NOMO-1 treated with dmso at 0.1 percent for 144 hours (cell line): ENCODE results near the gene TSPYL4.

Source experiments
- DNase-seq: peaks from one replicate; lab custom pipeline; 2025; ENCODE audit not compliant: unreplicated experiment; lab: John Stamatoyannopoulos, UW

The TSPYL4 gene

DNA sequence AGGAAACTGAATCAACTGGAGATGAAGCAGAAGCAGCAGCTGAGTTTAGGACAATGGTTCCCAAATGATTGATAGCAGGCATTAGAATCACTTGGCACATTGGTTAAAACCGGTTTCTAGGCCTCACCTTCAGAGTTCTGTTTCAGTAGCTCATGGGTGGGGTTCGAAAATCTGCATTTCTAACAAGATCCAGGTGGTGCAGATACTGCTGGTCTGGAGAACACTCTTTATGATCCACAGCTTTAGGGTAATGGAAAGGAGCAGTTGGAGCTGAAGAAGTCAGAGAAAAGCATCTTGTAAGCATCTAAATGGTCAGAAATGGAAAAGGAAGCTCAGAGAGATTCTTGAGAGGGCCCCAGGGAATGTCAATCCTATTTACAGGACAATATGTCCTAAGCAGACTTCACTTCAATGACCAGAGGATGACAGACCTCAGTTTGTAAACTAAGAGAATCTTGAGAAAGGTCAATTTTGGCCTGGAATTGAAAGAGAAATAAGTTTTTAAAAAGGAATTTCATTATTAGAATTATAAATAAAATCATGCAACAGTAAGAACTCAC is 17.4 kb upstream of the TSPYL4 start:
- no peak for DNase-seq

DNA sequence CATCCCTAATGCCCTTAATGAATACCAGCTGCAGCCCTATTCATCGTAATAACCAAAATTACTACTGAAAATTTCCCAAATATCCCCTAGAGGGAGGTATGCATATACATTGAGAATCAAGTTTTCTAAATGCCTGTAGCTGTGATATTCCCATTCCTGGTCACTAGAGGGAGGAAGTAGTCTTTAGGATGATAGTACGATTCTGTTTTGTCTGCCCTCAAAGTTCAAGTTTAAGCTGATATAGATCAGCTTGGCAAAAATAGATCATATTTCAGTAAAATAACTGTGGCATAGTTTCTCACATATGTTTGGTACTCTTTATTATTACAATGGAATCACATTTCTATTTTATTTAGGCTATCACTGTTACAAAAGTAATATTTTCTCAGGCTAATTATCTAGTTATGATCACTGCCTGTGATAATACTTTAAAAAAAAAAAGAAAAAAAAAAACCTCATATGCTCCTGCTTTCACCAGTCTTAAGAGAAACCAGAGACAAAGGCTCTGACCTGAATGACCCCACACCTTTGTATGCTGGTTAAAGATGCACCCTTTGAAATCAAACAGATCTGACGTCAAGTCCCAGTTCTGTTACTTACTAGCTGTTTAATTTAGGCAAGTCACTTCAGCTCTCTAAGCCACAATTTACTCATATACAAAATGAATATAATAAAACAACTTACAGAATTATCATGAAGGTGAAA is 14.9 kb upstream of the TSPYL4 start:
- peak; percentile 53 for DNase-seq

DNA sequence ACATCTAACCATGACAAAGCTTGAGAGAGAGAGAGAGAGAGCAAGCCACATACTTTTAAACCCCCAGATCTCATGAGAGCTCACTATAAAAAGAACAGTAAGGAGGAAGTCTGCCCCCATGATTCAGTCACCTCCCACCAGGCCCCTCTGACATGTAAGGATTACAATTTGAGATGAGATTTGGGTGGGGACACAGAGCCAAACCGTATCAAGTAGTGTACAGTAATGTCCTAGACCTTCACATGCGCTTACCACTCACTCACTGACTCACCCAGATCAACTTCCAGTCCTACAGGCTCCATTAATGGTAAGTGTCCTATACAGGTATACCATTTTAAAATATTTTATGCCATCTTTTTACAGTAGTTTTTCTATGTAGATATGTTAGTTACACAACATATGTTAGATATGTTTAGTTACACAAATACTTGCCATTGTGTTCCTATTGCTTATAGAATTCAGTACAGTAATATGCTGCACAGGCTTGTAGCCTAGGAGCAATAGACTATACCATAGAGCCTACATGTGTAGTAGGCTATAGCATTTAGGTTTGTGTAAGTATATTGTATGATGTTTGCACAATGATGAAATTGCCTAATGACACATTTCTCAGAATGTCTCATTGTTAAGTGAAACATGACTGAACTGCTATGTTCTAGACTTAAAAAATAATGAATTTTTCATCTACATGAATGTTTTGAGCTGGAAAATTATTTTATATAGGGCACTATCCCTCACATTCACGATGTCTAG is 14.1 kb upstream of the TSPYL4 start:
- DNase-seq: no peak

DNA sequence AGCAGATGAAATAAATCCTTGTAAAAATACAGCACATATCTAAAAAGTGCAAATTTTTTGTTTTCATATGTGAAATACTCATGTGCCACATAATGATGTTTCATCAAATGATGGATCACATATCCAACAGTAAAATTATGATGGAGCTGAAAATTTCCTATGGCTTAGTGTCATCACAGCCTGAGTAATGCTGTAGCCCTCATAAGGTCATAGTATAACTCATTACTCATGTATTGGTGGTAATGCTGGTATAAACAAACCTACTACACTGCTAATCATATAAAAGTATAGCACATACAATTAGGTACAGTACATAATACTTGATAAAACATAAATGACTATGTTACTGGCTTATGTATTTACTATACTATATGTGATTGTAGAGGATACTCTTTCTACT is 12.9 kb upstream of the TSPYL4 start:
- DNase-seq: no peak

DNA sequence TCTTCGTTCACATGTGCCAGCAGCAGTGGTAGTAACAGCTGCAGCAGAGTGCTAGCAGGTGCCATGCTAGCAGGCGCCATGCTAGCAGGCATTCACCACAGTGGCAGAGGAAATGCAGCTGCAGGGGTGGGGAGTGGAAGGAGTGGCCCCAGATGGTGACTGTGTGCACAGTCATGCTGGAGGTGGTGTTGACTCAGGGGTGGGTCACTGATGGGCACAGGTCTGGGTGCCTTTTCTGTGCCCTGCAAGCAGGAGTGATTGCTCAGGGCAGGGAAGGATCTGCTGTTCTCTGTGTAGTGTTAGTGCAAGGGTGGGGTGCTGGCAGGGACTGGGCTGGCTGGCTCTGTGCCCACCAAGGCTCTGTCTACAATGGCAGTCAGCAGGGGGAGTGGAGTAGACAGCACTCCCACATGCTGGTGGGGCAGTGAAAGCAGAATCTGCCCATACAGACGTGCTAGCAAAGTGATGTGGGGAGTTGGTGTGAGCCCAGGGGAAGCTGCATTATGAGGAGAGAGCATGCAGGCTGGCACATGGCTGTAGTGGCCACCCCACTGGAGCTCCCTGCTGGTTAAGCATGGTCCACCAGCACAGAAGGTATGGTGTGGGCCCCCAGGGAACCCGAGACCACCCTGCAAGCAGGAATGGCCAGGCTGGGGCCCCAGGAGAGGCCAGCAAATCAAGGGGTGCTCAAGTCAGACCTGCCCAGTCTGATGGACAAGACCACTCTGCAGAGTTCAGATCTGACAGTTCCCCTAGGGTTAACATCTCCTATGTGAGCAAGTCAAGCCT is 11.4 kb upstream of the TSPYL4 start:
- no peak for DNase-seq

DNA sequence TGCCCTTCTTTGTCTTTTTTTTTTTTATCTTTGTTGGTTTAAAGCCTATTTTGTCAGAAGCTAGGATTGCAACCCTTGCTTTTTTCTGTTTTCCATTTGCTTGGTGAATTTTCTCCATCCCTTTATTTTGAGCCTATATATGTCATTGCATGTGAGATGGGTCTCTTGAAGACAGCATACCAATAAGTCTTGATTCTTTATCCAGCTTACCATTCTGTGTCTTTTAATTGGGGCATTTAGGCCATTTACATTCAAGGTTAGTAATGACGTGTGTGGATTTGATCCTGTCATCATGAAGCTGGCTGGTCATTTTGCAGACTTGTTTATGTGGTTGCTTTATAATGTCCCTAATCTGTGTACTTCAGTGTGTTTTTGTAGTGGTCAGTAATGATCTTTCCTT is 9.5 kb upstream of the TSPYL4 start:
- no peak for DNase-seq

DNA sequence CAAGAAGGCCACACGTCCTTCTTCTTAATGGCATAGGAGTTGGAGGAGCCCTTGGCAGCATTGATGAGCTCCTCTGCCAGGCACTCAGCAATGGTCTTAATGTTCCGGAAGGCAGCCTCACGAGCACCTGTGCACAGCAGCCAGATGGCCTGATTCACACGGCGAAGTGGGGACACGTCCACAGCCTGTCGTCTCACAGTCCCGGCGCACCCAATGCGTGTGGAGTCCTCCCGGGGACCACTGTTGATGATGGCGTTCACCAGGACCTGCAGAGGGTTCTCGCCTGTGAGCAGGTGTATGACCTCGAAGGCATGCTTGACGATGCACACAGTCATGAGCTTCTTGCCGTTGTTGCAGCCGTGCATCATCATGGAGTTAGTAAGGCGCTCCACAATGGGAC is 4.6 kb upstream of the TSPYL4 start:
- DNase-seq: no peak

DNA sequence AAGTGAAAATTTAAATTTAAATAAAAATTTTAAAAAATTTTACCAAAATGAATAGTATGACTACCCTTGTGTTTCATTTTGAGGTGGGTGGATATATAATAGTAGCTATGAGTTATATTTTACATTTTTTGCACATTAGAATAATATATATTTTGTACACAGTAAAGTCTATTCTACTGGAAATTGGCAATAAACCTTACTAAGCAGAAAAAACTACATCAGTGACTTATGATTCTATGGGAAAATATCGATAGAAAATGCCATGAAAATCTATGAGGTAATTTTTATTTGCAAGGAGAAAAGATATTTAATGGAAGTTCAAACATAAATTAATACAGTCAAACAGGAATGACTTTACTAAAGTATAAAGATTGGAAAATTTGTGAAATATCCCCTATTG is 2.8 kb upstream of the TSPYL4 start:
- no peak for DNase-seq

DNA sequence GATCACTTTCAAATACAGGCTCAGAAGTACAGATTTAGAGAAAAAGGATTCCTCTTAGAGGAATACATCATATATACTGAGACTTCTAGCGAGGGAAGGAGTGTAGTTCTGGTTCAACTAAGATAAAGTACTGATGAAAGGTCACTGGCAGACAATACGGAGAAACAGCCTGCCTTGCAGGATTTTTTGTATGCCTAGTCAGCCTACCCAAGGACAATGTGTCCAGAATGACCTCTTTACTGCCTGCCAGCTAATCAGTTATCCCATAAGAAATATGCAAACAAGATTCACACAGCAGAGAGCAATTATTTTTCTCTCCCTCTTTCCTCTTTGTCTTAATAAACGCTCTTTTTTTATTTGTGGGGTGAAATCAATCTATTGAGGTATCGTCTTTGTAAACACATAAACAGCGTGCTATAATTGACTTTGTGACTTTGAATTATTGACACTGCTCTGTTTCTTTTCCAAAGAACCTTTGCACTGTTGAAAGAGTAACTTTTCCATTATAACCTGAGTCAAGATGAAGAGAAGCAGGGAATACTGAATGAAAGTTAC is 1.4 kb upstream of the TSPYL4 start:
- no peak for DNase-seq

DNA sequence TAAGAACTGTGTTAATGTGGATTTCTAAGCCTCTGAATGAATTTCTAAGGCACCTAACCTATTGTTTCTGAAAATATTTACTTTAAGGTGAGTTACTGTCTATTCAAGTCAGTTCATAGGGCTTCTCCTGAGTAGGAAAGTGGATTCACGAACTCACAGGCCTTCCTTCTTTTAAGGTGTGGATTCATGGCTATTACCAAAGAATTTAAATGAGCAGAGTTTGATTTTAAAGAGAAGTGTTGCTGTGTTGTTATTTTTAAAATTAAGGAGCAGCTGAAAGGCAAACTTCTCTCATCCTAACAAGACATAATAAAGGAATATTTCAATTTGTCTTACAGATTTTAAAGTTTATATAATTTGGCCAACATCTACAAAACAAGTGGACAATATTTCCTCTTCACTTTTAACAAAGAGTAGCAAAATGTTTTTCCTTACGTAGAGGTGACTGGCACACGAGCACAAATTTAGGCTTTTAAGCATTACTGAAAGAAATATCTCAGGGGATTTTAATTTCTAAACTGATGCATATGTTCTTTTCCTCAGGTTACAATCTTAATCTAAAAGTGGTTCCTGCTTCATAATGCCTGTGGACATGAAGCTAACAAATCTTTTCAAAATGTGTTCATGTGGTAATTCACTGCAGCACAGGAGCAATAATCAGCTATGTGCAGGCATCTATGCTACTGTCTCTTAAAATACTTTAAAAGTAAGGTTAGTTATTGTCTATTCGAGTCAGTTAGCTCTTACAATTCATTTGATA is 602 bp upstream of the TSPYL4 start:
- no peak for DNase-seq

DNA sequence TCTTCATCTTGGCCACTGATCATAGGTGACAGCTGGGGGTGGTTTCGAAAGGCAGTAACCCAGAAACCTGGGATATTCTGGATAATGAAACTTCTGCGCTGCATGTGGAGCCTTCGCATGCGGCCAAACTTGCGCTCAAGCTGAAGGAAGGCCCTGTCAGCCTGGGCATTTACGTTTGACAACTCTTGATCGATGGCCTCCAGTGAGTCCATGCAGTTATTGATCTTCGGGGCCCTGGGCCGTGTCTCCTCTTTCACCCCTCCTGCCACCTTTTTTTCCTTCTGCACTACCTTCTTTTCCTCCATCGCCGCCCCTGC is 729 bp downstream of the TSPYL4 start:
- DNase-seq: no peak

DNA sequence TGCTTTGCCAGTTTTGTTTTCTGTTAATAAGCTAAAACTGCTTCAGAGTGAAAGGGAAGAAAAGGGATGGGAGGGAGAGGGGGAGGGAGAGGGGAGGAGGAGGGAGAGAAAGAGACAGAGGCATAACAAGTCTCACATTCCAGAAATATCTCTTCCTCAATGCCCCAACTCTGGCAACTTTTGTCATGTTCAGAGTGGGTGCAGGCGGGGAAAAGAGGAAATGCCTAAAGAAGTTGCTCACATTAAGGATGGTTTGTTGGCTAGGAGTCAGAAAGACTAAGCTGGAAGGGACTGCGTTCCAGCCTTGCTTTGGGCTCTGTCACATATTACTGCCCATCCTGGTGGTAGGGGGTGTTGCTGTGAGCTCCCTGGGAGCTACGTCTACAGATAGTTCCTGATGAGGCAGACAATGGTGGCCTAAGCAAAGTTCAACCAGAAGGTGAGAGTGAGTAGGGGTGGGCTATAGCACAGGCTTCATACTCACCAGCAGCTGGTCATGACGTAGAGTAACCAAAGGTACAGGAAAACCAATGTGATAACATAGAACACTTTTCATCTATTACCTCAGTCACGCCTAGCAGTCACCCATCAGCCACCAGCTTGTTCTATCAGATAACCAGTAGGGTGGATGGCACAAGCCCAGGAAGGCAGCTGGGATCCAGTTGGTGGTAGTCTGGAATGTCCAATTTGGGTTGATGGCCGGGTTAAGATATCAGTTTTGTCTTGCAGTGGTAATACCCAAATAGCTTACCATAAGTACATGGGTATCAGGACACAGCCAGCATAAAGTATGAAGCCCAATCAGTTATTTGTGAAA is 2.1 kb downstream of the TSPYL4 start:
- DNase-seq: no peak

DNA sequence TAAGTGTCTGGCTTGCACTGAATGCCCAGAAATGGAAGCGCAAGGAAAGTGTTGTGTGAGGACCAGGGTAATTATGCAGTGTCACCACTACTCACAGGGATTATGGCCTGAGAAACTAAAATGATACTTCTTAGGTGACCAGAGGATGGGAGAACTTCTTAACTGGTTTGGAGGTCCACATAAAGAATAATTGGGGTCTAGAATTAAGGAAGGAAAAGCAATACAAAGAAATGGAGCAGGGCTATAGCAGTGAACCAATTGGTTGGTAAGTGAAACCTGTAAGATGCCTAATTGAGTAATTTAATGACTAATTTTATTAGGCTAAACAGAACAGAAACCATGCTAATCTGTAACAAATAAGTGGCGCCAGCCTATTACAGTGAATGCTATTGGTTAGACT is 5.3 kb downstream of the TSPYL4 start:
- no peak for DNase-seq

DNA sequence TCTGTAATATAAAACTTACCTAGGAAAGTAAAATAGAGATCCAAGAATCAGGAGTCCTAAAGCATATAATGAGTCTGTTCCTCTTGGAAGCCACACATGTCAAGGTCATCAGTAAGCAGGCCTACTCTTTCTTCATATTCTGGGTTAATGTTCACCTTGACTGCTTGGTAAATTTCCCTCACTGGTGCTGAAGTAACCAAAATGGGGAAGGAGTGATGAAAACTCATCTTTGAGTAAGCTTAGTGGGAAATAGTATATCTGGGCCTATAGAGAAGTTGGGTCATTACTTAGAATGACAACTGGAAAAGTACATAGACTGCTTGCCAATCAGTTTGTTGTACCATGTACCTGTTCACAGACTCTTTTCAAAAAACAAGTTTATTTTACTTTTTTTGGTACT is 6.6 kb downstream of the TSPYL4 start:
- no peak for DNase-seq

DNA sequence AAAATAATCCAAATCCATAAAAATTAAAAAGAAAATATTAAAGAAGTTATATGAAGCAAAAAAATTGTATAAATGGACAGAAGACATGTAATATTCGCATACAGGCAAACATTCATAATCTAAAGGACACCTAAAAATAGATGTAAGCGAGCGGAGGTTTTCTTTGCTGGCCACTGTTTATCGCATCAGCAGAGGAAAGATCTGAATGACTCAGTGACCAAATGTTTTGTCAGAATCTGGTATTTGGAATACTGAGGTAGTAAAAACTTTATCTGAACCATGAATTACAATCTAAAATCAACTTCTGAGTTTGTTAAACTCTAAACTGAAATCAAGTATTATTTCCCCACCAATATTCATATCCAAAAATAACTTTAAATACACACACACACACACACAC is 7.8 kb downstream of the TSPYL4 start:
- DNase-seq: no peak

DNA sequence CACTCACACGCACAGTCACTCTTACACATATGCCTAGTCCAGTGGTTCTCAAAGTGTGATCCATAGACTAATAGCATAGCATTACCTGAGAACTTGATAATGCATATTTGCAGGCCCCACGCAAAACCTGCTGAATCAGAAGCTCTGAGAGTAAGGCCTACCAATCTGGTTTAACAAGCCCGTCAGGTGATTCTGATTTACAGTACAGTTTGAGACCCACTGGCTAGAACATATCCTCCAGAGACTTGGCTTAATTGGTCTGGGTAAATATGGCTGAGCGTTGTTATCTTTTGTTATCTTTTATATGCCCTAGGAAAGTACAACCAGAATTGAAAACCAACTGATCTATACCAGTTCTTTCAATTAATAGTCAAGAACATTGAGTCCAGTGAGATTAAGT is 9.6 kb downstream of the TSPYL4 start:
- DNase-seq: no peak

DNA sequence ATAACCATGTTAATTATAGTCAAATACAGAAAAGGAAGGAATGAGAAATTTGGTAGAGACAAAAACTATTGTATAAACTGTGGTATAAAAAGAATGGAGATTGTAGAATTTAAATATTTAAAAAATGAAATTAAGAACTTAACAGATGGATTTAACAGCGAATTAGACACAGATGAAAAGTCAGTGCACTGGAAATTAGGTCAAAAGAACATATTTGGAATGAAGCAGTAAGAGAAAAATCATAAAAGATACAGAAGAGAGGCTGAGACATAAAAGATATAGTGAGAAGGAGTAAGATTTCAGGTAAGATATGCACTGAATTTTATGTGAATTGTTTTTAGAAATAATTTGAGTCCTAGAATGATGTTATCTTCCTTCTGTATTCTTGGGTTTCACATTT is 14.0 kb downstream of the TSPYL4 start:
- DNase-seq: no peak

DNA sequence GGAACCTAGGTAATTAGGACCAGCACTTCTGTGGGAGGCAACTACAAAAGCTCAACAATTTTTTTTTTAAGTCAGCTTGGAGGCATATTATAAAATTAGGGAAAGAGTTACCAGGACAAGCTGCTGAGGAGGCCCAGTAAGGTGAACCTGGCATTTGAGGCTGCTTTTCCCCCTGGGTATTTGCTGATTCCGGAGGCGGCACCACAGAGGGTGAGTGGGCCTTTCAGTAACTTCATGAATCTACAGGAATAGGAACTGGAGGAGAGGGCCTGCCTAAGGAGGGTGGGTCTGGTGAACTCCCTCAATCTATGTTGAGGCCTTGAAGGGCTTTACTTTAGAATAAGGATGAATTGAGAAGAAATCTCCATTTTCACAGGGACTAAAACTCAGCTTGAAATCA is 14.6 kb downstream of the TSPYL4 start:
- no peak for DNase-seq

DNA sequence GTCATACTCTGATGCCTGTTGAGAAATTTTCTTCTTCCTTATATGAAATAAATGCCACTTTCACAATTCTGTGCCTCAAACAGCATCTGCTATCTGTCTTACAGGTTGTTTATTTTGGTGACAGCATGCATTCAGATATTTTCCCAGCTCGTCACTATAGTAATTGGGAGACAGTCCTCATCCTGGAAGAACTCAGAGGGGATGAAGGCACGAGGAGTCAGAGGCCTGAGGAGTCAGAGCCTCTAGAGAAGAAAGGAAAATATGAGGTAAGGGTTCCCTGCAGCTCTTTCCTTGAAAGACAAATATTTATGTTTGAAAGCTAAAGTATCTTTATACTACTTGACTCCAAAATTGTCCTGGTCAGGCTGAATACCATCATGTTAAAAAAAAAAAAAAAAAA is 15.8 kb downstream of the TSPYL4 start:
- no peak for DNase-seq

DNA sequence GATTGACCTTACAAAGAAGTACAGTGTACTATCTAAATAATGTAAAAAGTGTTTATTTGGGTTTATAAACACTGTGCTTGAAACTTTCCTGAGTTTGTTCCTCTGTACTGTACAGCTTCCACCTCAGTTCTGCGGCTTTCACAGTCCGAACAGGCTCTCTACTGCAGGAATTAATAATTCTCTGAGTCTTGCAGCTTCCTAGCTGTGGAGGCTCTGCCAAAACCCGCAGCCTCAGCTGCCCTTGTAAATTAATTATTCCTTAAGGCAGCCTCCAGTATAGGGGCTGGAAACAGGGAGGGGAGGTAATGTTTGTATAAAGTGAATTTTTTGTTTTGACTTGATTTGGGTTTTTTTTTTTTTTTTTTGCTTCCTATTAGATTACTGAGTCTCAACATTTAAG is 19.2 kb downstream of the TSPYL4 start:
- no peak for DNase-seq
